GM12892 (cell line): ENCODE results near the gene GNA14. TPM values are rescaled to one million over a fixed set of nuclear protein-coding genes. Genes with fewer than 3 reads are reported as not detected.
"Not testable (repeated sequence)": the region's sequence is repeated elsewhere in the genome, so short reads cannot be mapped to it uniquely, and the experiment has no call there.

Experiments
- DNase-seq: peaks from one replicate; pipeline ENCODE4 v3.0.0; 2011; ENCODE audit not compliant: insufficient read length
- FAIRE-seq: peaks from 2 replicates; lab custom pipeline; 2011; peaks lifted over from hg19 to GRCh38; lab: Jason Lieb, UNC
- POLR2A ChIP-seq: IDR thresholded peaks from 2 replicates; pipeline ENCODE4 v1.6.1; 2011; ENCODE audit warnings: low read depth, low read length, control low read depth
- POLR2AphosphoS5 ChIP-seq: IDR thresholded peaks from 2 replicates; pipeline ENCODE4 v1.6.1; 2011; ENCODE audit warnings: low read depth, low read length, control low read depth
- TAF1 ChIP-seq: IDR thresholded peaks from 2 replicates; pipeline ENCODE4 v1.6.1; 2011; ENCODE audit warnings: low read depth, mild to moderate bottlenecking, control low read depth, low read length, borderline replicate concordance
- polyA plus RNA-seq: library from polyadenylated mRNA; unstranded; fragments of >200 nt; gene quantifications from one replicate; pipeline ENCODE4 v1.2.1, GENCODE V29; 2012; ENCODE audit warnings: missing spikeins, inconsistent platforms; ENCODE audit not compliant: missing spikeins

Gene GNA14
- polyA plus RNA-seq, result not detected

DNA sequence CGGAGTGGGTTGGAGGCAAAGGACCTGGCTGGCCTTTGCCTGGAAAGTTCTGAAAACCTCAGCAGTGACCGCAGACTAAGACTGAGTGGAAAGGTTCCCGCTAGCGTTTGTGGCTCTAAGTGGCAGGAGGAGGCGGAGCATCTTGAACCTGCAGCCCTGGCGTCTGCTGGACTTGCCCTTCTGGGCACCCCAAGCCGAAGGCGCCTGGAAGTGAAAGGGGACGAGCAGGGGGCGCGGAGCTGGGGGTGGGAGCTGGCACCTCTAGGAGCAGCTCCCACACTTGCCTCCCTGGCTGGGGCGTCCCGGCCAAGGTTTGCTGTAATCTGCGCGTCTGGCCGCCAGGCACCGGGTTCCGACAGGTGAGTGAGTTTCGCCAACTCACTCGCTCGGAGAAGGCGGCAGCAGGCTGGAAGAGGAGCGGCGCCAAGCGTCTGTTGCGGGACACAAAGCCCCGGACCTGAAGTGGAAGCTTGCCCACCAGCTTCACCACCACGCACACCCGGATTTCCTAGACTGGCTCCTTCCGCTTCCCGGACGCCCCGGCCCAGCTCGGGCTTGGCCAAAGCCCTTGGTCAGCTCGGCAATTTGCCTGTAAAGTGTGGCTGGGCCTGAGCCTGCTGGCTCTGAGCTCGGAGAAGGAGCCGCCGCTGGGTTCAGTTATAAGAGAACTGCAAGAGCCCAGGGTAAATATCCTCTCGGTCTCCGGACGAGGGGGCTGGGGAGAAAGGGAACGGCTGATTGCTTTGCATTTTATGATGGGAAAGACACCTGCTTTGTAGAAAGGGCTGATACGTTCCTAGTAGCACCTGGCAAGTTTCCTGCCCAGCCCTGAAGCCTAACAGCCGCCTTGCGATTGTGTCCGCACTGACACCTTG, at the start of gene GNA14:
GNA14 (minus strand) TSS at position 89 of the 875 bp plus-strand sequence. CDS start 529 bp downstream, outside the sequence.
- FAIRE-seq (no peak), DNase-seq (no peak)
- TF ChIP-seq TAF1 (no peak), POLR2A (no peak), POLR2AphosphoS5 (no peak)

DNA sequence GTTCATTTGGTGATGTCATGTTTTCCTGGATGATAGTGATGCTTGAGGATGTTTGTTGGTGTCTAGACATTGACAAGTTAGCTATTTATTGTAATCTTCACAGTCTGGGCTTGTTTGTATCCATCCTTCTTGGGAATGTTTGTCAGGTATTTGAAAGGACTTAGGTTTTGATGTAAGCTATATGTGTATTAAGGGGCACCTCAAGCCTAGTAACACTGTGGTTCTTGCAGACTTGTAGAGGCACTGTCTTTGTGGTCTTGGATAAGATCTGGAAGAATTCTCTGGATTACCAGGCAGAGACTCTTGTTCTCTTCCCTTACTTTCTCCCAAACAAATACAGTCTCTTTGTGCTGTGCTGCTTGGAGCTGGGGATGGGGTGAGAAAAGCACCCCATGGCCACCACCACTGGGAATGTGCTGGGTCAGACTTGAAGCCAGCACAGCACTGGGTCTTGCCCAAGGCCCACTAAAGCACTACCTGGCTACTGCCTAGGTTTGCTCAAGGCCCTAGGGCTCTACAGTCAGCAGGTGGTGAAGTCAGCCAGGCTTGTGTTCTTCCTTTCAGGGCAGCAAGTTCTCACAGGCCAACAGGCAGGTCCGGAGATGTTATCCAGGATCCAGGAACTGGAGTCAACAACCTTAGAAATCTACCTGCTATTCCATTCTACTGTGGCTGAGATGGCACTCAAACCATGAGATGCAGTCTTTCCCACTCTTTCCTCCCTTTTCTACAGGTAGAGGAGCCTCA, 49.3 kb upstream of the GNA14 start:
- no peak for FAIRE-seq
- no peak for DNase-seq
- TF ChIP-seq POLR2AphosphoS5 (no peak), POLR2A (no peak), TAF1 (no peak)

DNA sequence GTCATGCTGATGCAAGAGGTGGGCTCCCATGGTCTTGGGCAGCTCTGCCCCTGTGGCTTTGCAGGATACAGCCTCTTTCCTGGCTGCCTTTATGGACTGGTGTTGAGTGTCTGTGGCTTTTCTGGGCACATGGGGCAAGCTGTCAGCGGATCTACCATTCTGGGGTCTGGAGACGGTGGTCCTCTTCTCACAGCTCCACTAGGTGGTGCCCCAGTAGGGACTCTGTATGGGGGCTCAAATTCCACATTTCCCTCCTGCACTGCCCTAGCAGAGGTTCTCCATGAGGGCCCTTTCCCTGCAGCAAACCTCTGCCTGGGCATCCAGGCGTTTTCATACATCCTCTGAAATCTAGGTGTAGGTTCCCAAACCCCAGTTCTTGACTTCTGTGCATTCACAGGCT, 42.6 kb upstream of the GNA14 start:
- DNase-seq, FAIRE-seq: not testable (repeated sequence)

DNA sequence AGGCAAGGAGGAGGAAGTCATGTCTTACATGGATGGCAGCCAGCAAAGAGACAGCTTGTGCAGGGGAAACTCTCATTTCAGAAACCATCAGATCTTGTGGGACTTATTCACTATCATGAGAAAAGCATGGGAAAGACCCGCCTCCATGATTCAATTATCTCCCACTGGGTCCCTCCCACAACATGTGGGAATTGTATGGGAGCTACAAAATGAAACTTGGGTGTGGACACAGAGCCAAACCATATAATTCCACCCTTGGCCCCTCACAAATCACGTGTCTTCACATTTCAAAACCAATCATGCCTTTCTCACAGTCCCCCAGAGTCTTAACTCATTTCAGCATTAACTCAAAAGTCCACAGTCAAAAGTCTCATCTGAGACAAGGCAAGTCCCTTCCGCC, 42.0 kb upstream of the GNA14 start:
- not testable (repeated sequence) for DNase-seq, FAIRE-seq

DNA sequence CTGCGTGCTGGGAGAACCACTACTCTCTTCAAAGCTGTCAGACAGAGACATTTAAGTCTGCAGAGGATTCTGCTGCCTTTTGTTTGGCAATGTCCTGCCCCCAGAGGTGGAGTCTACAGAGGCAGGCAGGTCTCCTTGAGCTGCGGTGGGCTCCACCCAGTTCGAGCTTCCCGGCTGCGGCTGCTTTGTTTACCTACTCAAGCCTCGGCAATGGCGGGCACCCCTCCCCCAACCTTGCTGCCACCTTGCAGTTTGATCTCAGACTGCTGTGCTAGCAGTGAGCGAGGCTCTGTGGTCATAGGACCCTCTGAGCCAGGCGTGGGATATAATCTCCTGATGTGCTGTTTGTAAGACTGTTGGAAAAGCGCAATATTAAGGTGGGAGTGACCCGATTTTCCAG, 39.6 kb upstream of the GNA14 start:
- FAIRE-seq, DNase-seq: not testable (repeated sequence)

DNA sequence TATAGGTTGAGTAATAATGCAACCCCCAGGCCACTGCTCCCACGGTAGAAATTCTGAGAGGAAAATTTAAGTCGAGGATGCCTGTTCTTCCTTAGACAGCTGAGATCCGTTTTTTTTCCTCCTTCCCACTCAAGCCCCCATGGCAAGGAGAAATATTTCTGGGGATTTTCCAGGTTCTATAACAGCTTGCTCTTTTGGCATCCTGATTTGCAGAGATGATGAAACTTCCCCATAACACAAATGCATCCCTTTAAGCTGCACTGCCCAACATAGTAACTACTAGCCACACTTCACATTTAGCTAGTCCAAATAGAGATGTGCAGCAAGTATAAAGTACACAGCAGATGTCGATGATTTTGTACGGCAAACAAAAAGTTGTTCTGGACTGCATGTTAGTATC, 32.5 kb upstream of the GNA14 start:
- DNase-seq, result no peak
- no peak for FAIRE-seq
- no peak for TF ChIP-seq TAF1
- no peak for TF ChIP-seq POLR2A
- no peak for TF ChIP-seq POLR2AphosphoS5

DNA sequence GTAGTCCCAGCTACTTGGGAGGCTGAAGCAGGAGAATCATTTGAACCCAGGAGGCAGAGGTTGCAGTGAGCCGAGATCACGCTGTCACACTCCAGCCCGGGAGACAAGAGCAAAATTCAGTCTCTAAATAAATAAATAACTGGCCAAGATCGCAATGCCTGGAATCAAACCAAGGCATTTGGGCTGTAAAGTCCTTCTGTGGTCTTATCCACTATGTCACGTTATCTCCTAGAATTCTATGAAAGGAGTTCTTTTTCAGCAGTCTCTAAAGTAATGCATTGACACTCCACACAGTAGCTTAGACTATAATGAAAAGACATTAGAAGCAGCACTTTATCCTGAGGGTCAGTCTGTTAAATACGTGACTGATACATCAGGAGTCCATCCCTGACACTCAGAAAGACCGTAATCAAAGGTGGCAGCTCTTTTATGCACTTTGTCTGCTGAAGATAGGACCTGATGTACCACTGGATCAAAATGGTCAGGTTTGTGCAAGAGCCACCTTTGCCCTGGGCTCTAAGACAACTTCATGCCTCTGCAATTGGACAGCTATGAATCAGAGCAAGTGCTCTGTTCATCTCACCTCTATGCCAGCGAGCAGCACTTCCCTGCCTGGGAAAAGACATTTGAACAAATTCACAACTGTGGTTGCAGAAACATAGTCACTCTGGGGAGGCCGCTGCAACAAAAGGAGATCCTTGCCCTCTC, 31.7 kb upstream of the GNA14 start:
- TF ChIP-seq POLR2A (no peak), TAF1 (no peak), POLR2AphosphoS5 (no peak)
- DNase-seq, result no peak
- FAIRE-seq, result no peak

DNA sequence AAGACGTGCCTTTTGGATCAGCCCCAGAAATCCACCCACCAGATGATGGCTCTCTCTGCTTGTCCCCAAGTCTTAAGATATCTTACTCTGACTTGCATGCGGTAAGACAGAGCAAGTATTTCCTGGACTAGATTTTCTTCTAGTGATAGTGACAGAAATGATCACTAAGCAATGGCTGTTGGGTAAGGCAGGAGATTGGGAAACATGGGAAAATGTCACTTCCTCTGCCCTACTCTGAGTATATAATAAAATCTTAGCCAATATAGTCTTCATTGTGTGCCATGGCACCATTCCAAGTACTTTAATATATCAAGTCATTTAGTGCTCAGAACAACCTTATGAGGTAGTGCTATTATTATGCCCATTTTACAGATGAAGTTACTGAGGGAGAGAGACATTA, 31.0 kb upstream of the GNA14 start:
- TF ChIP-seq TAF1 (no peak), POLR2A (no peak), POLR2AphosphoS5 (no peak)
- DNase-seq, result no peak
- FAIRE-seq, result no peak

DNA sequence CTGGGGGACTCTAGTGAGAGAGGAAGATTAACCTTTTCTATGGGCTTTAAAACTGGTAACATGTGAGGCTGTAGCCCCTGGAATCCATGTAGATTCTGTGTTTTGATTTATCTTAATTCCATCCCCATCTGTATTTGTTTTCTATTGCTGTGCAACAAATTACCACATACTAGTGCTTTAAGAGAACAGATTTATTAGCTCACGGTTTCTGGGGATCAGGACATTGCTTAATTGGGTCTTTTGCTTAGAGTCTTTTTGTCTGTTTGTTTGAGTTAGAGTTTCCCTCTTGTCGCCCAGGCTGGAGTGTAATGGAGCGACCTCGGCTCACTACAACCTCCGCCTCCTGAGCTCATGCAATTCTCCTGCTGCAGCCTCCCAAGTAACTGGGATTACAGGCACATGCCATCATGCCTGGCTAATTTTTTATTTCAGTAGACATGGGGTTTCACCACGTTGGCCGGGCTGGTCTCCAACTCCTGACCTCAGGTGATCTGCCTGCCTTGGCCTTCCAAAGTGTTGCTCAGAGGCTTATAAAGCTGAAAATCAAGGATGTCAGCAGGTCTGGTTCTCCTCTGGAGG, 29.9 kb upstream of the GNA14 start:
- FAIRE-seq, result no peak
- TF ChIP-seq POLR2A (no peak), POLR2AphosphoS5 (no peak), TAF1 (no peak)
- DNase-seq, result no peak

DNA sequence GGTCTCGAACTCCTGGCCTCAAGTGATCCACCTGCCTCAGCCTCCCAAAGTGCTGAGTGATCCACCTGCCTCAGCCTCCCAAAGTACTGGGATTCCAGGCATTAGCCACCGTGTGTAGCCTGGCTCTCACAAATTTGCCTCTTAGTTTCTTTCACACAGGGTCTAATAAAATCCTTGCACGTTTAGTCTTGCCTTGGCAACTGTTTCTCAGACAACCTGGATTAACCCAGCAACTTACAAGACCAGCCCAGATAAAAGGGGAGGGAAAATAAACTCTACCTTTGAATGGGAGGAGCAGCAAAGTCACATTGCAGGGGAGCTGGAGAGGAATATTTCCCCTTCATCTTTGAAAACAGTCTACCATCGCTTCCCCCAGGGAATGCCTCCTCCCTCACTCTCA, 29.3 kb upstream of the GNA14 start:
- DNase-seq, result no peak
- no peak for FAIRE-seq
- TF ChIP-seq POLR2AphosphoS5, result no peak
- no peak for TF ChIP-seq TAF1
- TF ChIP-seq POLR2A, result no peak

DNA sequence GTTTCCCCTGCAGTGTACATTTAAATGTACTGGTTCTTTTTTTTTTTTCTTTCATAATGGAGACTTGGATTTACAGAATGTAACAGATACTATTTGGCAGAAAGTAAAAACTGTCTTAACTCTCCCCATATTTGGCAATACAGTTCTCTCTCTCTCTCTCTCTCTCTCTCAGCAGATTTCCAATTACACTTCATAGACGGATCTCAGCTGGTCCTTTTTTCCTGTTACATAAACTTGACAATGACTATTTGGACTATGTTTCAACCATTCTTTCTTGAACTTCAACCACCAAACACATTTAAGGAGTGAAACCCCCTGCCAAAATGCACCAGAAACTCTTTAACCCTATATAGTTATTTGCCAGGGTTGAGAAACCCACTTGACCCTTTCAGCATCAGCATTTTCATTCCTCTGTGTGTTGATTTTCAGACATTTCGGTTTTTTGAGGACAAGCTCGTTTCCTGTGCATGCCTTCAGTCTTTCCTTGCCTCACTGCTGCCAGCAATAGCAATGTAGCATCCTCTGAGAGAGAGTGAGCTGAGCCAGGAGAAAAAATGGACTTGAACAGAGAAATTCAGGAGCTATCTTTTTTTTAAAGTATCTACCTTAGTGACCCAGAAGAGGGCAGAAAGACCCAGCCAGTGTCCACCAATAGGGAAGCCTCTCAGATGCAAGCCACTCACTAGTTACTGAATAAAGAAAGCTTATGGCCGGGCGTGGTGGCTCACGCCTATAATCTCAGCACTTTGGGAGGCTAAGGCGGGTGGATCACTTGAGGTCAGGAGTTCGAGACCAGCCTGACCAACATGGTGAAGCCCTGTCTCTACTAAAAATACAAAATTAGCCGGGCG, 26.0 kb upstream of the GNA14 start:
- TF ChIP-seq TAF1 (no peak), POLR2AphosphoS5 (no peak), POLR2A (no peak)
- DNase-seq, result no peak
- FAIRE-seq, result no peak
